Inferior parietal cortex (tissue), 1 donor: ENCODE measurements around the gene HOXC4.

Source experiments
- DNase-seq: peaks from one replicate; pipeline ENCODE4 v3.0.0-alpha.2; 2016; ENCODE audit errors: extremely low spot score

Gene HOXC4

GRCh38 chr12:54028314-54029201 lies 25.1 kb upstream of the HOXC4 start, which contains the start of gene HOXC6:
TSS of gene HOXC6 (plus strand) at chr12:54028440. CDS start at chr12:54028522, 82 bp downstream.
- no peak for DNase-seq

- DNase-seq: no peak
Measured at GRCh38 chr12:54029529-54030441, 23.9 kb upstream of the HOXC4 start.

GRCh38 chr12:54030442-54030801 lies 23.2 kb upstream of the HOXC4 start:
- DNase-seq: no peak

GRCh38 chr12:54030889-54031471 lies 22.7 kb upstream of the HOXC4 start:
- DNase-seq: no peak

DNA sequence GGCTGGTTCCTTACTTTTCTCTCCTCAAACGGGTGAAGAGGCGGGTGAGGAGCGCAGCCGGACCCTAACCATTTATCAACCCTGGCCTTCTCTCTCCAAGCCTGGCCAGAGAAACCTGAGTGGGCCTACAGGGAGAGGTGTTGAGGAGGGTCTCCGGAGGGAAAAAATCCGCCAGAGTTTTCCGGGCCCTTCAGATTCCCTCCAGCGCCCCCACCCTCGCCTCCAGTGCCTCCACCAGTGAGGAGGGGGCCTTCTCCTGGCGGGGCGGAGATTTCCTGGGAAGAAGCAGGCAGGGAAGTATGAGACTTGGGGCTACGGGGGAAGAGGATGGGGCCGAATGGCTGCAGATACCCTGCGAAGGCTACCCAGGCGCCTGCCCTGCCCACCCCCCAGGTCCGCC lies 22.2 kb upstream of the HOXC4 start:
- no peak for DNase-seq

- DNase-seq: no peak
Measured at GRCh38 chr12:54032086-54032619, 21.5 kb upstream of the HOXC4 start.

DNA sequence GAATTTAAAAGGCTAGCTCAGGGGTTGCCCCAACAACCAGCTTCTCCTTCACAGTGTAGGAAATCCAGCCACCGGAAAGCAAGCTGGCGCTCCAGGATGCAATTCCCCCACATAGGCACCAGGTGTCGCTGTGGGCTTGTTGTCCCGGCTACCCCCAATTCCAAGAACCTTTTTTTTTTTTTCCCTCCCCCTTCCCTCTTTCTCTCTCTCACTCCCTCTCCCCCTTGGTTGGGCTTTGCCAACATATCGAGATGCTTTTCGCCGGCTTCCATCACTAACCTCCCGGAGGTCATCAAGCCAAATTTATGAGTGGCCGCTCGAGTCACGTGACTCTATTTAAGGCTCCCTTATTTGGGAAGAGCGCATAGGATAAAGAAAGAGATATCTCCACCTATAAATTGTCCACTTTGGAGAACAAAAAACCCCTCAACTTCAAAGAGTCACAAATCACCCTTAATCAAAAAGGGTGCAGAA lies 21.0 kb upstream of the HOXC4 start, which contains the start of gene HOXC5:
HOXC5 (plus strand) TSS at position 424 of the 474 bp plus-strand sequence. CDS start 73 bp downstream, outside the sequence.
- no peak for DNase-seq

DNA sequence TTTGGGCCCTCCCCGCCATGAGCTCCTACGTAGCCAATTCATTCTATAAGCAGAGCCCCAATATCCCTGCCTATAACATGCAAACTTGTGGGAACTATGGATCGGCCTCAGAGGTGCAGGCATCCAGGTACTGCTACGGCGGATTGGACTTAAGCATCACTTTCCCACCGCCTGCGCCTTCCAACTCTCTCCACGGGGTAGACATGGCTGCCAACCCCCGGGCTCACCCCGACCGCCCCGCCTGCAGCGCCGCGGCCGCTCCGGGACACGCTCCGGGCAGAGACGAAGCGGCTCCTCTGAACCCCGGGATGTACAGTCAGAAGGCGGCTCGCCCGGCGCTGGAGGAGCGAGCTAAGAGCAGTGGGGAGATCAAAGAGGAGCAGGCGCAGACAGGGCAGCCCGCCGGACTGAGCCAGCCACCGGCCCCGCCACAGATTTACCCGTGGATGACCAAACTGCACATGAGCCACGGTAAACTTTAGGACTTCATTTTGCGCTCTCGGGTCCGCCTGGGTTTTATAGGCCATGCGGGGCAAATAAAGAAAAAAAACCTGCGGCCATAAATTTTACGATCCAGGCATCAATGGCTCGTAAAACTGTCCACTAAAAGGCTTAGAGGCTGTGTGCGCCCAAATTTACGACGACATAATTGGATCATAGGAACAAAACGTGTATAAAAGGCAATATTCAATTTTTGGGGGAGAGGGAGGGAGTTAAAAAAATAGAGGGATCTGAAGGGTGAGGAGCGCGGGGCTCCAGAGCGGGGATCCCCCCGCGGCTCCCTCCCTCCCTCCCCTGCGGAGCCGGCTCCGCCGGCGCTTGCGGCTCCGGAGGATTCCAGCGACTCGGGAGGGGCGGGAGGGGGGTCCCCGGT lies 20.3 kb upstream of the HOXC4 start:
- DNase-seq: no peak

GRCh38 chr12:54033980-54034784 lies 19.5 kb upstream of the HOXC4 start:
- DNase-seq: no peak

- DNase-seq: no peak
Measured at GRCh38 chr12:54034785-54035310, 18.8 kb upstream of the HOXC4 start.

- no peak for DNase-seq
Measured at GRCh38 chr12:54035568-54036264, 17.9 kb upstream of the HOXC4 start.

DNA sequence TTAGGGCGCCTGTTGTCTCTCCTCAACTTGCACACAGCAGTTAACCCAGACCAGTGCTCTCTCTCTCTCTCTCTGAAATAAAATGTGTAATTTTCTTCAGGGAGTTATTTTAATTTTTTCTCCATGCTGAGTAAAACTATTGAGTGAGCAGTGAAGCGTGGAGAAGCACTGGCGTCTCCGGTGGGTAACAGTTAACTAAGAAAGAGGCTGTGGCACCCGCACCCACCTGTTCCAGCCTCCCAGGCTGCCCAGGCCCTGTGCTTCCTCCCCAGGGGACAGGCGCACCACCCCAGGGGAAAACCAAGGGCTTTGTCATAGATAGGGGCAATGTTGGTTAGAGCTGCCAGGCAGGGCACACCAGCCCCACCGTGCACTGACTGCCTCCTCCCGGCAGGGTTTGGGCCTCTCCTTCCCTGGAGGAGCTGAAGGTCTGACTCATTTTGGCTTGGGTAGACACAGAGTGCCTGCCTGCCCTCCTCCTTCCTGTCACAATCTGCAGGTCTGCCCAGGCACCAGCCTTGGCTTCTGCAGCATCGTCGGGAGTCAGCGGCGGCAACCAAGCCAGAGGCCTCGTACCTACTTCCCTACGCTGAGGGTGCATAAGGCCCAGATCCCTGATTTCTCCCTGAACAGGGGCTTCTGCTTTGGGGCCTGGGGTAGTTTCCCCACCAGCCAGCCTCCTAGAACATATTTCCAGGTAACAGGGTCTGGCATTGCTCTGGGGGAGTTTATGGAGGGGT lies 16.8 kb upstream of the HOXC4 start:
- no peak for DNase-seq

- no peak for DNase-seq
Measured at GRCh38 chr12:54037360-54038283, 16.0 kb upstream of the HOXC4 start.

GRCh38 chr12:54038284-54038870 lies 15.3 kb upstream of the HOXC4 start:
- no peak for DNase-seq

DNA sequence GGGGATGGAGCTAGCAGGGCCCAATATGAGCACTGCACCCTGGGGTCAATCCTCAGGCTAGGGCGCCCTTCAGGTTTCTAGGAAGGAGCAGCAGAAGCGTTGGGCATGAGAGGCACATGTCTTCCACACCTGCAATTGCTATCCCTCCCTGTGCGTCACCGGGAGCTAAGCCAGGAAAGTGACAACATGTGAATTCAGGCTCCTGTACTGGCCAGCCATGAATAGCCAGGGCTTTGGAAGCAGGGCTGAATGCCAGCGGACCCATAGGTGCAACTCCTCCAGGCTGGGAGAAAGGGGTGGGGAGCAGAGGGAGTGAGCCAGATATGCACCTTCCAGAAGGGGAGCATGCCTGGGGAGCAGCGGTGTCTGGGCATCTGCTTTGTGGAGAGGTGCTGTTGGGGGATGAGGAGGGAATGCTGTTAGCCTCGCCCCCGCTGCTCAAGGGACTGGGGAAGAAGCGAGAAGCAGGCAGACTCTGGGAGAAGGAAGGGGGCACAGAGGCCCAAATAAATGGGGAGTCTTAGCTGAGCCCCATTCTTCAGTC lies 14.7 kb upstream of the HOXC4 start:
- no peak for DNase-seq

DNA sequence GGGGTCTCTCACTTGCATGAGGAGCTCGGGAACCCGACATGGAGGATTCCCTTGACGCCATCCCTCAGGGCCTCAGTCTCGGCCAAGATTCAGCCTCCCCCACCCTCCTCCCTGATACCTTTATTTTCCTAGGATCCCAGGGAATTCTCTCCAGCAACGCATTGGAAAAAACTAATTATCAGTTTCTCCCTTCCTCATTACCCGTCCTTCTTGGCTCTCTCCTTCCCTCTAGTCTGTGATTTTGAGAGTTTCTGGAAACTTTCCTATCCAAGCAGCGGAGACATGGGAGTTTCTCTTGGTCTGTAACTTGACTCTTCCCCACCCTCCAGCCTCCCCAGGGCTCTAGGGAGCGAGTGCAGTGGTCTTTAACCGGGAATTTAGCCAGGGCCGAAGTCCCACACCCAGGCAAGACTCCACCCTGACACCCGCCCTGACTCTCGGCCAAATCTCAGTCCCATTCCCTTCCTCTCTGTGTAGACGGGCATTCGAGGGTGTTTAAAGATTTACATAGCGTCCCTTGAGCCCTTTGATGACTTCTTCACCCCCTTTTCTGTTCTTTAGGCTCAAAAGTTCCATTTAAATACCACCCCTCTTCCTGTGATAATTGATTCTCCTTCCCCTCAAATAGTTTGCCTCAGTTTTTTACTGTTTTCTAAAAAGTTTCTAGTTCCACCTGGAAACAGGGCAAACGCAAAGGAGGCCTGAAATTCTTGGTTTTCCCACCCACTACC lies 14.1 kb upstream of the HOXC4 start:
- no peak for DNase-seq
